ENCODE results near the gene PSENEN. TPM values are rescaled to one million over a fixed set of nuclear protein-coding genes. Genes with fewer than 3 reads are reported as not detected.
A peak's percentile ranks its signal among the peaks of the same experiment; 100 is the strongest.

Gene PSENEN
- total and polyA plus RNA-seq, 2 experiments from 2014 or later: 20.6 to 175 TPM

DNA sequence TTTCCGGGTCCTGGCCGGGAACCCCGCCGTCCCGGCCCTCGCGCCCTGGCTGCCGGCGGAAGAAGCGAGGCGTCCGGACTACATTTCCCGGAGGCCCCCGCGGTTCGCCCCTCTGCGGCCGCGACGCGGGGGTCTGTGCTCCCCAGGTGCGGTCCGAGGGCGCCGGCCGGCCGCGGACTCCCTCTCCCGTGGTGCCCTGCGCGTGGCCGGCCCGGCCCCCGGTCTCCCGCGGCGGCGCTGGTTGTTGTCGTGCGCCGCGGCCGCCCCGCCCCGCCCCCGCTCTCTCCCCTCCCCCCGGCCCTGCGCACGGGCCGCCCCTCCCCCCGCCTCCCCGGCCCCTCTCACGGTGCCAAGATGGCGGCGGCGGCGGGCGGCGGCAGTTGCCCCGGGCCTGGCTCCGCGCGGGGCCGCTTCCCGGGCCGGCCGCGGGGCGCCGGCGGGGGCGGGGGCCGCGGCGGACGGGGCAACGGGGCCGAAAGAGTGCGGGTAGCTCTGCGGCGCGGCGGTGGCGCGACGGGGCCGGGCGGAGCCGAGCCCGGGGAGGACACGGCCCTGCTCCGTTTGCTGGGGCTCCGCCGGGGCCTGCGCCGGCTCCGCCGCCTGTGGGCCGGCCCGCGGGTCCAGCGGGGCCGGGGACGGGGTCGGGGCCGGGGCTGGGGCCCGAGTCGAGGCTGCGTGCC, 27.6 kb upstream of the PSENEN start, which contains the start of gene KMT2B:
TSS of gene KMT2B (plus strand) at position 339 of the 680 bp plus-strand sequence. CDS start at position 355, 16 bp downstream.
- H3K27ac ChIP-seq (ENCODE audit: low read depth): peak within 1 kb of the TSS; percentile 84; the same call in 1 of the 2 replicates
- ATAC-seq: no peak
- DNase-seq (ENCODE audit: low spot score): peak; percentile 98

DNA sequence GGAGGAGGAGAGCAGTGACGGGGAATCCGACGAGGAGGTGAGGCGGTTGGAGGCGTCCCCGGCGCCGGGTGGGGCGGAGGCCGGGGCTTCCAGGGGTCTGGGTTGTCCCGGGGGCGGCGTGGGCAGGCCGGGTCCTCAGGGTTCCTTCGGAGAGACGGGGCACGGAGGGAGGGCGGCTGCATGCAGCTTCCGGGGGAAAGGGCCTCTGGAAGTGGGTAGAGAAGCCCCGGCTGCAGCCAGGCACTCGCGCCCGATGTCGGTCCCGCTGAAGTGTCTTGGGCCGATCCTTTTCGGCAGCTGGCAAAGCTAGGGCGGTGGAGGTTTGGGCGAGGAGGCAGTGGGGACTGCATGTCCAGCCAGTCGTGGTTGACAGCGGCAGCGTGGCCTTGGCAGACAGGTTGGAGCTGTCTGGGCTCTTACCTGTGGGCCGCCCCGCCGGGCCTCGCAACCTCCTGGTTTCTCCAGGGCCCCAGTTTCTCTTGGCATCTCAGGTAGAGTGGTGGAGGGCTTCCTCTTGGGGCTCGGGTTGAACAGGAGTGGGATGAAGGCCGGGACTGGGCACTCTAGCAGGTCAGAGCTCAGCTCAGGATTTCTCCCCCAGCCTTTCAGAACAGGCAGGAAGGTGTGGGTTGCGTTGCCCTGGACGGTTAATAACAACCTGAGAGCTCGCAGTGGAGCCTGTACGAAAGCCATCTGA, 27.0 kb upstream of the PSENEN start:
- Histone ChIP-seq H3K27ac (ENCODE audit: low read depth) (no peak overlapping the region), H3K4me1 (ENCODE audit: insufficient read depth) (peaks cover 29% of the 10 kb centered on the region), H3K4me3 (peak overlapping the region; percentile 83), H4K20me1 (replicated peaks; ENCODE audit: insufficient read depth) (peaks cover 11% of the 10 kb centered on the region), H3F3A (replicated peaks; ENCODE audit: low read depth) (peaks cover 10% of the 10 kb centered on the region; the same call in 1 of the 2 replicates), H3K27me3 (ENCODE audit: insufficient read depth) (no peaks in the 10 kb centered on the region), H3K9me2 (ENCODE audit: insufficient read depth) (no peaks in the 10 kb centered on the region), H2AFZ (no peak overlapping the region), H3K36me3 (ENCODE audit: insufficient read depth) (no peaks in the 10 kb centered on the region), H3K79me2 (replicated peaks; ENCODE audit: insufficient read depth) (peaks cover 21% of the 10 kb centered on the region), H3K4me2 (peak overlapping the region; percentile 97)
- Mint-ChIP-seq H3K27ac (peak overlapping the region; percentile 65; the same call in 1 of the 2 replicates), H3K4me1 (peaks cover 36% of the 10 kb centered on the region), H3K36me3 (ENCODE audit: low read depth) (peaks cover 33% of the 10 kb centered on the region), H3K9me3 (no peaks in the 10 kb centered on the region; the same call in 2 of the 3 replicates), H3K4me3 (peak overlapping the region; percentile 85), H3K27me3 (ENCODE audit: insufficient read depth, low read depth, poor library complexity) (peaks cover 28% of the 10 kb centered on the region)
- no peak for ATAC-seq
- peak; percentile 37 for DNase-seq (ENCODE audit: low spot score)
- TF ChIP-seq STAT1 (IDR thresholded peaks at IDR 0.05; ENCODE audit: unreplicated experiment): no peak
- no peak for TF ChIP-seq EZH2 (IDR thresholded peaks at IDR 0.05; ENCODE audit: low read depth, unreplicated experiment)

More for the DNA sequence above, 27.6 kb upstream of the PSENEN start, which contains the start of gene KMT2B:
- Mint-ChIP-seq H3K27ac (peak within 1 kb of the TSS; percentile 90), H3K4me3 (peak within 1 kb of the TSS; percentile 88), H3K9me3 (no peaks in the 10 kb centered on the region; the same call in 2 of the 3 replicates), H3K27me3 (ENCODE audit: insufficient read depth, low read depth, poor library complexity) (peaks cover 31% of the 10 kb centered on the region), H3K36me3 (ENCODE audit: low read depth) (peaks cover 26% of the 10 kb centered on the region), H3K4me1 (peaks cover 40% of the 10 kb centered on the region)
- Histone ChIP-seq H3K4me1 (ENCODE audit: insufficient read depth) (peaks cover 36% of the 10 kb centered on the region), H3K9me2 (ENCODE audit: insufficient read depth) (no peaks in the 10 kb centered on the region), H4K20me1 (replicated peaks; ENCODE audit: insufficient read depth) (peaks cover 11% of the 10 kb centered on the region), H3K4me3 (peak within 1 kb of the TSS; percentile 85), H3K4me2 (peak within 1 kb of the TSS; percentile 97), H3K36me3 (ENCODE audit: insufficient read depth) (no peaks in the 10 kb centered on the region), H3K27me3 (ENCODE audit: insufficient read depth) (no peaks in the 10 kb centered on the region), H3F3A (replicated peaks; ENCODE audit: low read depth) (peaks cover 10% of the 10 kb centered on the region; the same call in 1 of the 2 replicates), H2AFZ (peak within 1 kb of the TSS; percentile 80; the same call in 1 of the 2 replicates), H3K79me2 (replicated peaks; ENCODE audit: insufficient read depth) (peaks cover 21% of the 10 kb centered on the region)
- TF ChIP-seq POLR2AphosphoS5 (IDR thresholded peaks at IDR 0.05; ENCODE audit: low read depth): no peak
- TF ChIP-seq NANOG (IDR thresholded peaks at IDR 0.05; ENCODE audit: borderline replicate concordance): no peak
- TF ChIP-seq, protein P1, sequence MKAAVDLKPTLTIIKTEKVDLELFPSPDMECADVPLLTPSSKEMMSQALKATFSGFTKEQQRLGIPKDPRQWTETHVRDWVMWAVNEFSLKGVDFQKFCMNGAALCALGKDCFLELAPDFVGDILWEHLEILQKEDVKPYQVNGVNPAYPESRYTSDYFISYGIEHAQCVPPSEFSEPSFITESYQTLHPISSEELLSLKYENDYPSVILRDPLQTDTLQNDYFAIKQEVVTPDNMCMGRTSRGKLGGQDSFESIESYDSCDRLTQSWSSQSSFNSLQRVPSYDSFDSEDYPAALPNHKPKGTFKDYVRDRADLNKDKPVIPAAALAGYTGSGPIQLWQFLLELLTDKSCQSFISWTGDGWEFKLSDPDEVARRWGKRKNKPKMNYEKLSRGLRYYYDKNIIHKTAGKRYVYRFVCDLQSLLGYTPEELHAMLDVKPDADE (IDR thresholded peaks at IDR 0.05): peak; percentile 55; the same call in 1 of the 2 replicates
- TF ChIP-seq CREB1 (CRISPR knock-in tag; IDR thresholded peaks at IDR 0.05; ENCODE audit: low read depth): peak; percentile 83

Measured in GM23338 (cell line).